MM.1S (cell line): ENCODE results near the gene GRAMD1A.

Experiments used
- EZH2 ChIP-seq: fragments of 300-600 bp; sonication (generic); optimal IDR thresholded peaks from 2 replicates; pipeline ENCODE3; 2017; ENCODE audit warnings: low read depth, mild to moderate bottlenecking, antibody characterized with exemption, low read length, mixed read lengths
- EZH2phosphoT487 ChIP-seq: fragments of 300-600 bp; sonication (generic); IDR thresholded peaks from 2 replicates; pipeline ENCODE4 v1.6.1; 2018; ENCODE audit warnings: antibody characterized with exemption, low read length
- TF ChIP-seq, protein P1 (sequence below): fragments of 300-600 bp; sonication (generic); IDR thresholded peaks from 2 replicates; pipeline ENCODE4 v1.5.1; 2016; ENCODE audit warnings: antibody characterized with exemption, low read length, mixed read lengths

DNA sequence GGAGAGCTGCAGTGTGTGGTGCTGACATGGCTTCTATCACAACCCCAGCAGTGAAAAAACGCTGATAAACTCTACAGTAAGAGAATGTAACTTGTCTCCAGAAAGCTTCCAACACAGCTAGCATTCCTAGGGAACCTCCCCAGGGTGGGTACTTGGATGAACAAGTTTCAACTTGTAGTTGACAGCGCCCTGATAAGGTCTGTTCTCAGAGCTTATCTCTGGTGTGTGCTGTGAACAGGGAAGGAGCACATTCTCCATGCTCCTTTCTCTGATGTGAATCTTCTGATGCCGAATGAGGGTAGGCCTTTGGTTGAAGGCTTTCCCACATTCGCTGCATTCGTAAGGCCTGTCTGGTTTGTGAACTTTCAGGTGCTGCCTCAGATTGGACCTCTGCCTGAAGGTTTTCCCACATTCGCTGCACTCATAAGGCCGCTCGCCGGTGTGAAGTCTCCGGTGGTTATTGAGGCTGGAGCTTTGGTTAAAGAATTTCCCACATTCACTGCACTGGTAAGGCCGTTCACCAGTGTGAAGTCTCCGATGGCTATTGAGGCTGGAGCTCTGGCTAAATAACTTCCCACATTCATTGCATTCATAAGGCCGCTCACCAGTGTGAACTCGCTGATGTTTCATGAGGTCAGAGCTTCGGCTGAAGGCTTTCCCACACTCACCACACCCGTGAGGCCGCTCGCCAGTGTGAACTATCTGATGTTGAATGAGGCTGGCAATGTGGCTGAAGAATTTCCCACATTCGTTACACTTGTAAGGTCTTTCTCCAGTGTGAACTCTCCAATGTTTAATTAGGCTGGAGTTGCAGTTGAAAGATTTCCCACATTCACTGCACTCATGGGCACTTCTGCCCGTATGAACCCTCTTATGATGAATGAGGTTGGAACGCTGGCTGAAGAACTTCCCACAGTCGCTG, 42.0 kb upstream of the GRAMD1A start:
- TF ChIP-seq, protein P1, sequence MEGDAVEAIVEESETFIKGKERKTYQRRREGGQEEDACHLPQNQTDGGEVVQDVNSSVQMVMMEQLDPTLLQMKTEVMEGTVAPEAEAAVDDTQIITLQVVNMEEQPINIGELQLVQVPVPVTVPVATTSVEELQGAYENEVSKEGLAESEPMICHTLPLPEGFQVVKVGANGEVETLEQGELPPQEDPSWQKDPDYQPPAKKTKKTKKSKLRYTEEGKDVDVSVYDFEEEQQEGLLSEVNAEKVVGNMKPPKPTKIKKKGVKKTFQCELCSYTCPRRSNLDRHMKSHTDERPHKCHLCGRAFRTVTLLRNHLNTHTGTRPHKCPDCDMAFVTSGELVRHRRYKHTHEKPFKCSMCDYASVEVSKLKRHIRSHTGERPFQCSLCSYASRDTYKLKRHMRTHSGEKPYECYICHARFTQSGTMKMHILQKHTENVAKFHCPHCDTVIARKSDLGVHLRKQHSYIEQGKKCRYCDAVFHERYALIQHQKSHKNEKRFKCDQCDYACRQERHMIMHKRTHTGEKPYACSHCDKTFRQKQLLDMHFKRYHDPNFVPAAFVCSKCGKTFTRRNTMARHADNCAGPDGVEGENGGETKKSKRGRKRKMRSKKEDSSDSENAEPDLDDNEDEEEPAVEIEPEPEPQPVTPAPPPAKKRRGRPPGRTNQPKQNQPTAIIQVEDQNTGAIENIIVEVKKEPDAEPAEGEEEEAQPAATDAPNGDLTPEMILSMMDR: no peak
- TF ChIP-seq EZH2 (no peak), EZH2phosphoT487 (no peak)
